Measurements from ENCODE around the gene PTPRN2. TPM values are rescaled to one million over a fixed set of nuclear protein-coding genes. Genes with fewer than 3 reads are reported as not detected.
A peak's percentile ranks its signal among the peaks of the same experiment; 100 is the strongest.

The PTPRN2 gene
- total and polyA plus RNA-seq, 7 donors, result 3.2 to 7.1 (median 5.5) TPM

DNA sequence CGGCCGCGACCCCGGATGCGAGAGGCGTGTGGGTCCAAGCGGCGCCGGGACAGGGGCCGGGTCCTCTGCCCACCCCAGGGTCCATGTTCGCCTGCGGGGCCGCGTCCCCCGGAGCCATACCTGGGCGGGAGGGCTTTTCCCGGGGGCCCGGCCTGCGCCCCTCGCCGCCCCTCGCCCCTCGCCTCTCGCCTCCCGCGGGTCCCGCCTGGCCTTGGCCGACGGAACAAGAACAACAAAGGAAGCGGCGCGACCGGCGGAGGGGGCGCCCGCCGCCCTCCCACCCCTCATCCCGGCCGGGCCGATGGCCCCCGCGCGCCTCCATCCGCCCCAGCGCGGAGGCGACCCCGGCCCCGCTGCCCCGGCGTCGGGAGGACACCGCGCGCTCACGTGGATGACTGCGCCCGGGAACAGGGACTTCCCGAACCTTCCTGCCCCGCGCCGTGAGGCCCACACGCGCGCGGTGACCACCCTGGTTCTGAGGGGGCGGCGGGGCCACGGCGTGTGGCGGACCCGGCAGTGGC lies 902.7 kb downstream of the PTPRN2 start:
- Histone ChIP-seq H3K4me3 (peak overlapping the region in 2 of 4 donors; percentile 7 to 29), H3K4me1 (peaks cover 0 to 42% (median 38%) of the 10 kb centered on the region in 4 donors), H3K9me3 (no peaks in the 10 kb centered on the region), H3K27ac (no peak overlapping the region), H3K36me3 (no peaks in the 10 kb centered on the region), H3K27me3 (peaks cover 54 to 100% (median 83%) of the 10 kb centered on the region in 3 donors)
- TF ChIP-seq, protein P1, sequence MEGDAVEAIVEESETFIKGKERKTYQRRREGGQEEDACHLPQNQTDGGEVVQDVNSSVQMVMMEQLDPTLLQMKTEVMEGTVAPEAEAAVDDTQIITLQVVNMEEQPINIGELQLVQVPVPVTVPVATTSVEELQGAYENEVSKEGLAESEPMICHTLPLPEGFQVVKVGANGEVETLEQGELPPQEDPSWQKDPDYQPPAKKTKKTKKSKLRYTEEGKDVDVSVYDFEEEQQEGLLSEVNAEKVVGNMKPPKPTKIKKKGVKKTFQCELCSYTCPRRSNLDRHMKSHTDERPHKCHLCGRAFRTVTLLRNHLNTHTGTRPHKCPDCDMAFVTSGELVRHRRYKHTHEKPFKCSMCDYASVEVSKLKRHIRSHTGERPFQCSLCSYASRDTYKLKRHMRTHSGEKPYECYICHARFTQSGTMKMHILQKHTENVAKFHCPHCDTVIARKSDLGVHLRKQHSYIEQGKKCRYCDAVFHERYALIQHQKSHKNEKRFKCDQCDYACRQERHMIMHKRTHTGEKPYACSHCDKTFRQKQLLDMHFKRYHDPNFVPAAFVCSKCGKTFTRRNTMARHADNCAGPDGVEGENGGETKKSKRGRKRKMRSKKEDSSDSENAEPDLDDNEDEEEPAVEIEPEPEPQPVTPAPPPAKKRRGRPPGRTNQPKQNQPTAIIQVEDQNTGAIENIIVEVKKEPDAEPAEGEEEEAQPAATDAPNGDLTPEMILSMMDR (IDR thresholded peaks at IDR 0.05), result no peak
- TF ChIP-seq EP300 (IDR thresholded peaks at IDR 0.05) (no peak), POLR2A (IDR thresholded peaks at IDR 0.05) (no peak), POLR2AphosphoS5 (IDR thresholded peaks at IDR 0.05) (no peak)
- 4 to 12% methylated on average over 72 of the region's 72 CpGs for WGBS, 2 donors
- intact Hi-C loops (cut with DNase I), result no loop called here
- DNase-seq, result no peak

DNA sequence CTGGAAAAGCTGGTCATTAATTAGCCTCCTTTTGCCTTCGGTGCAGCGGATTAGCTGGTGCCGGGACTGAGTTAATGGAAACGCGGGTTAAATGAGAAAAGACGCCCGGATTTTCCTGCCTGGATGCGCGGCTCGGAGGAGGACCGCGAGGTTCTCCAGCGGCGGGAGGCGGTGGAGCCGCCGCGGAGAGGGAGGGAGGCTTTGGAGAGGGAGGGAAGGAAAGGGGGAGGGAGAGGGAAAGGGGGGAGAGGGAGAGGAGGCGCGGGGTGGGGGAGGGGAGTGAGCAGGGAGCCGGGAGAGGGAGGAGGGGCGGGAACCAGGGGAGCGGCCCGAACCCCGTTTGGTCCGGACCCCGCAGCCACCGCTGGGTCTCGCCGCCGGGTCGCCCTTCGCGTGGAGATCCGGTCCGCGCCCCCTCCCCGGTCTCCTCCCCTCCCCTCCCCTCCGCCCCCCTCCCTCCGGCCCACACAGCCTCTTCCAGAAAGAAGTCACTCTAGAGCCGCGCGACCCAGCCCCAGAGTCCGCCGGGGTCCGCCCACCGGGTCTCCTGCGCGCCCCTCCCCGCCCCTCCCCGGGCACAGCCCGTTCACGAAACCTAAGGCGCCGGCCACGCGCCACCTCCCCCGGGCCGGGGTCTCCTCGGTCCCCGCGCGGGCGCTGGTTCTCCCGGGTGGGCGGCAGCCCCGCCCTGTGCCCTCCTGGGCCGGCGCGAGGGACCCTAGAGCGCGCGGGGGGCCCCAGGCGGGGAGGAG lies 903.3 kb downstream of the PTPRN2 start:
- Histone ChIP-seq H3K4me1 (peaks cover 0 to 35% (median 32%) of the 10 kb centered on the region in 4 donors), H3K4me3 (peak overlapping the region in 2 of 4 donors; percentile 7 to 29), H3K27ac (no peak overlapping the region), H3K27me3 (peaks cover 49 to 100% (median 77%) of the 10 kb centered on the region in 3 donors), H3K9me3 (no peaks in the 10 kb centered on the region), H3K36me3 (no peaks in the 10 kb centered on the region)
- TF ChIP-seq, protein P1 (IDR thresholded peaks at IDR 0.05), result no peak
- no peak for TF ChIP-seq EP300 (IDR thresholded peaks at IDR 0.05)
- TF ChIP-seq POLR2A (IDR thresholded peaks at IDR 0.05), result no peak
- no peak for TF ChIP-seq POLR2AphosphoS5 (IDR thresholded peaks at IDR 0.05)
- intact Hi-C loops (cut with DNase I), result no loop called here
- WGBS, 2 donors, result 3 to 6% methylated on average over 71 to 72 of the region's 74 CpGs
- DNase-seq, result no peak

DNA sequence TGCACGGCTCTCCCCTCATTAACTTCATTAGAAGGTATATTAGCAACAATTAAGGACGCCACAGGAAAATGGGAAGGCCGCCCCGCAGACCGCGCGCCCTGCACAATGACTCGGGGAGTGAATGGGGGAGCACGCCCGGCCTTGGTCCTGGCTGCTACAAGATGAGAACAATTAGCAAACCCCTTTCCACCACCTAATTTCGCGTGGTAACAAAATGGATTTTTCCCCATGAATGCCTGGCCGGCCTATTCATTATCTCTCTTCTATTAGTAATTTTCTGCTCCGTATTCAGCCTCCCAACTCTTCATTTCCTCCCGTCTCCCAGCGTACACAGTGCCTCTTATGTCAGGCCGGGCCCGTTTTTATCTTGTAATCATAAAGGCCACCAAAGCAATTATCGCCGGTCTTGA lies 903.9 kb downstream of the PTPRN2 start:
- WGBS, 2 donors, result 15 to 19% methylated on average over 20 of the region's 20 CpGs
- no peaks in the 10 kb centered on the region for H3K9me3 ChIP-seq
- peaks cover 0 to 30% (median 26%) of the 10 kb centered on the region in 4 donors for H3K4me1 ChIP-seq
- intact Hi-C loops (cut with DNase I), result no loop called here
- TF ChIP-seq POLR2A (IDR thresholded peaks at IDR 0.05), result no peak
- TF ChIP-seq, protein P1 (IDR thresholded peaks at IDR 0.05), result no peak
- peak overlapping the region in 1 of 4 donors; percentile 29 for H3K4me3 ChIP-seq
- peaks cover 43 to 95% (median 71%) of the 10 kb centered on the region in 3 donors for H3K27me3 ChIP-seq
- DNase-seq, result no peak
- no peak overlapping the region for H3K27ac ChIP-seq
- H3K36me3 ChIP-seq, result no peaks in the 10 kb centered on the region

DNA sequence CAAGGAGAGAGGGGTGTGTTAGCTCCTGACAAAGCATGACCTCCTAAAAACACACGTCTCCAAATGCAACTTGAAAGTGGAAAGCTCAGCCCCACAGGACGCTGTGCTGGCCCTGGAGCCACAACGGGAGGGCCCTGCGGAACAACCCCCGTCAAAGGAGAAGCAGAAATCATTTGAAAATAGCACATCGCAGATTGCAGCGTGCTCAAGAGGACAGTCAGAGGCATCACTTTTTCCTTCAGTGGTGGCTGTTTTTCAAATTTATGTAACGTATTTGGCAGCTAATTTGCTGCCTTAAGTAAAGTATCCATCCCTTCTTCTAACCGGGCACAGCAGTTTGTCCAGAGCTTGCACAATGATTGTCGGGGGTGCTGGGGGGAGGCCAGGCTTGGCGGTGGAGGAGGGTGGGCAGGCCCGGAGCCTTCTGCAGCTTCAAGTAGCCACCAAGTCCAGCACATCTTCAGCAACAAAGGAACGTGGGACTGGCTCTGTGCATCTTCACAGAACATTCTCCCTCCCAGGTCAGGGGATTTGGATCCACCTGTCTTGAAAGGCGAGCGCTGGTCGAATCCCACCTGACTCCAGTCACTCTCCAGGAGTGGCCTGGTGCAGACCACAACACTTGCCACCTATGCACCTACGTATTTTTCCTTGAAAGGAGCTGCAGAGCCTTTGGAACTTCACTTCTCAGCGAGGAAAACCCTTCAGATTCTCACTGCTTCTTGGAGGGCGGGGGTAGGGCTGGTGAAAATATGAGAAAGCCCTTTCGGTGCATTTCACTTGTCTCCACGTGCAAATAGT lies 904.5 kb downstream of the PTPRN2 start:
- Histone ChIP-seq H3K4me3 (no peak overlapping the region), H3K36me3 (no peaks in the 10 kb centered on the region), H3K27me3 (peaks cover 37 to 89% (median 65%) of the 10 kb centered on the region in 3 donors), H3K27ac (no peak overlapping the region), H3K9me3 (no peaks in the 10 kb centered on the region), H3K4me1 (peaks cover 0 to 26% (median 23%) of the 10 kb centered on the region in 4 donors)
- 34 to 42% methylated on average over 21 of the region's 21 CpGs for WGBS, 2 donors
- no peak for TF ChIP-seq POLR2AphosphoS5 (IDR thresholded peaks at IDR 0.05)
- no peak for TF ChIP-seq POLR2A (IDR thresholded peaks at IDR 0.05)
- TF ChIP-seq, protein P1 (IDR thresholded peaks at IDR 0.05), result no peak
- TF ChIP-seq EP300 (IDR thresholded peaks at IDR 0.05), result no peak
- DNase-seq, result no peak
- intact Hi-C loops (cut with DNase I), result no loop called here

Data from sigmoid colon (tissue), 7 donors.